ENCODE results near the gene EID3. TPM values are rescaled to one million over a fixed set of nuclear protein-coding genes. Genes with fewer than 3 reads are reported as not detected.

Gene EID3
- total and polyA plus RNA-seq, 2 of the 8 experiments (the other 6 are each of a cell fraction or from before 2014, with no cell fraction given): 1.2 to 2.8 TPM

DNA sequence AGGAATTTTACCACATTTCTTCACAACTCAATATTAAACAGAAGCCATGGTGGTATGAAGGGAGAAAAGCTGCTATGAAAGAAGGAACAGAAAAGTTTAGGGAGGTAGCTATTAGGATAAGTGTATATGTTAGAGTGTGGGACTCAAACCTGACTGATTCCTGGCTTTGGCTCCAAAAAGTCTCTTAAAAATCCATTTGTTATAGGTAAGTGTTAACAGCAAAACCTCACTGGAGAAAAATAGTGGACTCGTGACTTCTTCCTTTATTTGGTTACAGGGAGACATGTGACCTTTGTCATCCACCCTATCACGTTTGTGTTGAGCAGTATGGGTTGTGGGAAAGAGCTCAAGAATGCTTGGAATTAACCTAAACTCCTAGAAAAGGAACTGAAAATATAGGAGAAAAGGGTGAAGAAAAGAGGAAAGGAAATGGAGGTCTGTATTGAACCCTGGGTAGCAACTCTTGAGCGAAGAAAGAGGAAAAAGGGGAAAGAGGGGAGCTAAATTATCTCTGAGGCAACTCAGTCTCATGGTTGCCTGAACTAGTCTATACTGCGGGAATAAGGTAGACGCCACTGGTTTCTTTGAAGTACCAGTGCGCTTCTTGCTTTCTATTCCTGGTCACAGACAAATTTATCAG lies 3.6 kb upstream of the EID3 start (continued):
- no peak for TF ChIP-seq BACH1 (IDR thresholded peaks at IDR 0.05; ENCODE audit: low read length)
- no peak for TF ChIP-seq EZH2 (IDR thresholded peaks at IDR 0.05; ENCODE audit: low read depth, low read length, severe bottlenecking)
- TF ChIP-seq SAP30 (IDR thresholded peaks at IDR 0.05; ENCODE audit: insufficient read depth, insufficient replicate concordance, low read length): no peak
- TF ChIP-seq POU5F1 (IDR thresholded peaks at IDR 0.05; ENCODE audit: low read depth, low read length): no peak
- TF ChIP-seq SP2 (IDR thresholded peaks at IDR 0.05; ENCODE audit: low read length): no peak
- TF ChIP-seq EGR1 (IDR thresholded peaks at IDR 0.05; ENCODE audit: borderline replicate concordance, low read depth, low read length): no peak
- no peak for TF ChIP-seq SIX5 (IDR thresholded peaks at IDR 0.05; ENCODE audit: low read depth, low read length)
